GM20000 (cell line): ENCODE measurements around the gene PTPDC1.

Experiments used
- DNase-seq: peaks from one replicate; pipeline ENCODE4 v3.0.0; 2012; ENCODE audit warnings: low spot score
- CTCF ChIP-seq: IDR thresholded peaks from 2 replicates; pipeline ENCODE4 v1.5.1; 2012; ENCODE audit warnings: mild to moderate bottlenecking, control low read depth; ENCODE audit errors: extremely low read depth, missing control alignments

Gene PTPDC1

GRCh38 chr9:94061864-94062263 lies 22.4 kb upstream of the PTPDC1 start:
- DNase-seq, result no peak
- no peak for TF ChIP-seq CTCF

- peak; percentile 66 for DNase-seq
- TF ChIP-seq CTCF, result peak; percentile 59
Measured at GRCh38 chr9:94065535-94065961, 18.7 kb upstream of the PTPDC1 start.

GRCh38 chr9:94068257-94068656 lies 16.0 kb upstream of the PTPDC1 start:
- no peak for TF ChIP-seq CTCF
- no peak for DNase-seq

GRCh38 chr9:94076557-94076956 lies 7.7 kb upstream of the PTPDC1 start:
- no peak for TF ChIP-seq CTCF
- no peak for DNase-seq

- TF ChIP-seq CTCF, result no peak
Measured at GRCh38 chr9:94078086-94078485, 6.2 kb upstream of the PTPDC1 start.

GRCh38 chr9:94079236-94079635 lies 5.0 kb upstream of the PTPDC1 start:
- DNase-seq, result no peak
- no peak for TF ChIP-seq CTCF

More at GRCh38 chr9:94078086-94078485, 6.2 kb upstream of the PTPDC1 start:
- DNase-seq, result no peak

- DNase-seq, result no peak
- no peak for TF ChIP-seq CTCF
Measured at GRCh38 chr9:94080249-94080648, 4.0 kb upstream of the PTPDC1 start.
